ENCODE results near the gene CCDC102A.

GRCh38 chr16:57472665-57473060 is 63.7 kb downstream of the CCDC102A start:
- no peak for TF ChIP-seq CTCF (IDR thresholded peaks at IDR 0.05)
- TF ChIP-seq POLR2A (IDR thresholded peaks at IDR 0.05): no peak
